KOPT-K1 (cell line): ENCODE measurements around the gene SCAPER.

Experiments used
- H3K27ac ChIP-seq: fragments of 200-600 bp; sonication (generic); 2 replicates; pipeline ENCODE4 v1.5.1; 2016; ENCODE audit warnings: antibody characterized with exemption, mild to moderate bottlenecking, low read depth, low read length; ENCODE audit not compliant: poor library complexity, severe bottlenecking
- H3K36me3 ChIP-seq: fragments of 200-600 bp; sonication (generic); 2 replicates; pipeline ENCODE4 v1.5.1; 2017; ENCODE audit warnings: antibody characterized with exemption, mild to moderate bottlenecking, low read length, moderate library complexity; ENCODE audit not compliant: insufficient read depth
- H3K9me3 ChIP-seq: fragments of 200-600 bp; sonication (generic); 2 replicates; pipeline ENCODE4 v1.5.1; 2017; ENCODE audit warnings: antibody characterized with exemption, low read length, mild to moderate bottlenecking; ENCODE audit not compliant: insufficient read depth, poor library complexity, severe bottlenecking

Gene SCAPER

DNA sequence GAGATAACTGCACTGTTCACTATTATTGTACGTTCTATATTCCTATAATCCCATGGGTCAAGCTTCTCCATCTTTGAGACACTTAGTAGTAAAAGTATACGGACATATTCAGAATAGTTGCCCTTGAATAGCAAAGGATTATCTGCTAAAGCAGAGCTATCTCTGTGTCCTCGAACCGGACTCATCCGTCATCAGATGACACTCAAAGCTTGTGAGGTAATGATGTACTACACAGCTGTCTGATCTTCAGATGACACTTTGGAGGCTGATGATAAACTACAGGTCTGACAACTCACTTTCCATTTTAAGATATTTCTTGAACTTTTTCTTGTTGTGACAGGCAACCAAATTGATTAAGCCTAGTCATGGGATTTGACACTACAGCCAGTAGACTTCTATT, 240.2 kb downstream of the SCAPER start:
- Histone ChIP-seq H3K27ac (no peak overlapping the region), H3K36me3 (no peaks in the 10 kb centered on the region), H3K9me3 (no peaks in the 10 kb centered on the region)

DNA sequence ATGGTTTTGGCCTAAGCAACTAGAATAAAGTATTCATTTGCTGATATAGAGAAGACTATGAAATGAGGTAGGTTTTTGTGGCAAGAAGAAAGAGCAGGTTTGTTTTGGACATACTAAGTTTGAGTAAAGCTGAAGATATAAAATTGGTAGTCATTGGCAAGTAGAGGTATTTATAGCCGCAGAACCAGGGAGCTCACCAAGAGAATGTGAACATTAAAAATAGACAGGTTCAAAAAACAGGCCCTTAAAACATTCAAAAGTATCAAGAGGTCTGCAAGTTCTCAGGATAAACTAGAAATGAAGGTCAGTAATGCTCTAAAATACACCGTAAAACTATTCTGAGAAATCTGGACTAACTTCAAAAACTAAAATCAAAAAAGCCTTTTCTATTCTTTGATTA, 240.7 kb downstream of the SCAPER start:
- no peak overlapping the region for H3K27ac ChIP-seq
- H3K36me3 ChIP-seq: peaks cover 4% of the 10 kb centered on the region
- H3K9me3 ChIP-seq: no peaks in the 10 kb centered on the region

DNA sequence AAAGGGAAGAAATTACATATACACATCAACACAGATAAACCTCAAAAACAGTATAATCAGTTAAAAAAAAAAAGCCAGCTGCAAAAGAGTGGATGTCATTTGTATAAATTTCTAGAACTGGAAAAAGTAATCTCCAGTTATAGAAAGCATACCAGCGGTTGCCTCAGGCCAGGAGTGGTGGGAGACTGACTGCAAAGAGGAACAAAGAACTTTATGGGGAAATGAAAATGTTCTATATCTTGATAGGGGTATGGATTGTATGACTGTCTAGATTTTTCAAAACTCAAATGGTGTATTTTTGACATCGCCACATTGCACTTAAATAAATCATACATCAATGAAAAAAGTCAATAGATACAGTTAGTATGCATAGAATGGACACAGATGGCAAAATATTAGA, 241.6 kb downstream of the SCAPER start:
- peaks cover 10% of the 10 kb centered on the region for H3K36me3 ChIP-seq
- no peak overlapping the region for H3K27ac ChIP-seq
- H3K9me3 ChIP-seq: no peaks in the 10 kb centered on the region

DNA sequence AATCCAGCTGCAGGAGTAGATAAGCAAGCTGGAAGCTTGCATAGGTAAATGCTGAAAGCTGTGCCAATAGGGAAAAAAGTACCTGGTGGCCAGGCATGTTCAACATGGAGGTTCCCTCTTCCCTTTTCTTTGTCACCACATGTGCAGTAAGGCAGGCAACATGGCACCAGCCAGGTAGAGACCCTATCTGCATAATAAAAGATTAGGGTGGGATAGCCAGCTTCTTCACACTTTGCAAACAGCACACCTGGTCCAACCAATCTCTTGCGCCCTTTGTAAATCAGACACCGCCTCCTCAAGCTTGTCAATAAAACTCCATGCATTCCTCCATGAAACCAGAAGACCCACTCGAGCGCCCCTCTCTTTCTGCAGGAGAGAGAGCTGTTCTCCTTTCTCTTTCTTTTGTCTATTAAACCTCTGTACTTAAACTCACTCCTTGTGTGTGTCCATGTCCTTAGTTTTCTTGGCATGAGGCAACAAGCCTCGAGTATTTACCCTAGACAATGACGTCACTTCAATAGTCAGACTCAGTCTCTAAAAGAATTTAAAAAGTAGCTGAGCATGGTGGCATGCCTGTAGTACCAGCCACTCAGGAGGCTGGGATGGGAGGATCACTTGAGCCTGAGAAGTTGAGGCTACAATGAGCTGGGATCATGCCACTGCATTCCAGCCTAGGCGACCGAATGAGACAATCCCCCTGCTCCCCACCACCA, 256.3 kb downstream of the SCAPER start:
- peaks cover 17% of the 10 kb centered on the region for H3K9me3 ChIP-seq
- H3K27ac ChIP-seq: no peak overlapping the region
- H3K36me3 ChIP-seq: peaks cover 14% of the 10 kb centered on the region; the same call in 1 of the 2 replicates

DNA sequence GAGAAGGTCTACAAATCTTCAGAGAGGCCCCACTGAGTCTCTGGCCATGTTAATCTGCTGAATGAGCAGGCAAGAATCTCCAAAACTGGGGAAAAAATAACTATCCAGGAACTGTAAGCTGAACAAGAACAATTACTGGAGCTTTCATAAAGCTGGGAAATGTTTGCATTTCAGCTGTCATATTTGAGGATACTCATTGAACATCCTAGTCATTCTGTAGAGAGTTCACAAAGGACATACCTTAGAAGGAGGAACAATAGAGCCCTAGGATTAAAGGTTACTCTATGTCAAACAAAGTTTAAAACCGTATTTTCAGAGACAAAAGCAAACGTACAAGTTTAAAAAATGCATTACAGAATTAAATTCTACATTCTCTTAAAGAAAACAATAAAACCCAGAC, 257.5 kb downstream of the SCAPER start:
- H3K36me3 ChIP-seq: peaks cover 20% of the 10 kb centered on the region; the same call in 1 of the 2 replicates
- no peak overlapping the region for H3K27ac ChIP-seq
- H3K9me3 ChIP-seq: peaks cover 8% of the 10 kb centered on the region

DNA sequence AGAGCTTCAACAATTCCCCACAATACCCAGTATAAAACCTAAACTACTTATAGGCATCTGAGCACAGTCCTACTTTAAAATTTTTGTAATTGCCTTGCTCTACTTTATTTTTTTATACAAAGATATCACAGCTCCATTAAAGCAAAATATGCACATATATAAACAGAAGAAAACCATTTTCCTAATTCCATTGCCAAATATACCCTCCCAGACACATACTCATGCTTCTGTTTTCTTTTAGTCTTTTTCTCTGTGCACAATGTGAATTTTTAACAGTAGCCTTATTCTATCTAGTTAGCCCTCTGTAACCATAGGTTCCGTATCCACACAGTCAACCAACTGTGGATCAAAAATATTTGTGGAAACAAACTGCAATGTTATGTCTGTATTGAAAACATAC, 260.5 kb downstream of the SCAPER start:
- peaks cover 11% of the 10 kb centered on the region; the same call in 1 of the 2 replicates for H3K36me3 ChIP-seq
- peaks cover 8% of the 10 kb centered on the region for H3K9me3 ChIP-seq
- no peak overlapping the region for H3K27ac ChIP-seq

DNA sequence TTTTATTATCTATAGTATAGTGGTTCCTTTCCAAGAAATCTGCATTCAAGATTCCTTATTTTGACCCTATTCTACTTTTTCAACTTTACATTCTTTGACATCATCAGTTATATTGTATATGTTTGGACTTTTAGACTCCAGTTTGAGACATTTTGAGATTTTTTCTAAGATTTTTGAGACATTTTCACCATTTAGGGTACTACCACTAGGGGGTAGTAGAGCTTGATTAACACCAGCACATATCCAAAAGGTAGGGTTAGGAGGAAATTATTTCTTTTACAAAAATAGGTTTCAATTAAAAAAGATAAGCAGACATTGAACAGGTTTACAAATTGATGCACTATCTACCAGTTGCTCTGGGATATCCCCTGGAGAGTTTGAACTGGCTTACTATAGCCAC, 262.5 kb downstream of the SCAPER start:
- no peaks in the 10 kb centered on the region for H3K9me3 ChIP-seq
- H3K36me3 ChIP-seq: peaks cover 6% of the 10 kb centered on the region; the same call in 1 of the 2 replicates
- no peak overlapping the region for H3K27ac ChIP-seq

DNA sequence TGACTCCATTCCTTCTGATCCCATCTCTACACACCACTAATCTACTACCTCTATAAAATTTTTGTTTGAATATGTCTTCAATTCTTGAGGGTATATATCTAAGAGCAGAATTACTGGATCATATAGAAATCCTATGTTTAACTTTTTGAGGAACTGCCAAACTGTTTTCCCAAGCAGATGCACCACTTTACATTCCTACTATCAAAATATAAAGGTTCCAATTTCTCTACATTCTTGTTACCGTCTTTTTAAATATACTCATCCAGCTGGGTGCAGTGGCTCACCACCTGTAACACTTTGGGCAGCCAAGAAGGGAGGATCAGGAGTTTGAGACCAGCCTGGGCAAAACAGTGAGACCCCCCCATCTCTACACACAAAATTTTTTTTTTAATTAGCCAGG, 268.0 kb downstream of the SCAPER start:
- Histone ChIP-seq H3K9me3 (peaks cover 12% of the 10 kb centered on the region), H3K36me3 (no peaks in the 10 kb centered on the region; the same call in 1 of the 2 replicates), H3K27ac (no peak overlapping the region)

DNA sequence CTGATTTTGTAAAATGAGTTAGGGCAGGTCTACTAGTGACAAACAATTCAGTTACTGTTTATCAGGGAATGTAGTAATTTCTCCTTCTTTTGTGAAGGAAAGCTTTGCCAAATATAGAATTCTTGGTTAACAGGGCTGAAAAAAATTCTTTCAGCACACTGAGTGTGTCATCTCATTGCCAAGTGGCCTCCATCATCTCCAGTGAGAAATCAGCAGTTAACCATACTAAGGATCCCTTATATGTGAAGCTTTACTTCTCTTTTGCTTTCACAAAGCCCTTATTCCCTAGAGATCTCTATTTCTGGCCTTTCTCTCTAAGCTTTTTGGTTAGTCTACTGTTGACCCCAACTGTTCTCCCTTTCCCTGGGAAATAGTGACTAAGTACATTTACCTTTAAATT, 269.1 kb downstream of the SCAPER start:
- Histone ChIP-seq H3K9me3 (peaks cover 12% of the 10 kb centered on the region), H3K27ac (no peak overlapping the region), H3K36me3 (no peaks in the 10 kb centered on the region; the same call in 1 of the 2 replicates)

DNA sequence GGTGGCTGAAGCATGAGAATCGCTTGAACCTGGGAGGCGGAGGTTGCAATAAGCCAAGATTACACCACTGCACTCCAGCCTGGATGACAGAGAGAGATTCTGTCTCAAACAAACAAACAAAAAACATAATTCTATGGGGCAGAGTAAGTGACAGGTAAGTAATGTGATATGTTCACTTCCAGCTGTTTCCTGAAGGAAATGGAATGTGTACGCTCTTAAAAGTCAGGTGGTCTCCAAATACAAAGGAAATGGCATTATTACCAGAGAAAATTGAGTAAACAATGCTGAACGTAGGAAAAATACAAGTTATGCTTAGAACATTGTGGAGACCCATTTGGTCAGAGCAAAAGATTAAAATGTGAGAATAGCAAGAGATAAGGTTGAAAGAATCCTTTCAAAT, 278.5 kb downstream of the SCAPER start:
- no peaks in the 10 kb centered on the region for H3K9me3 ChIP-seq
- no peak overlapping the region for H3K27ac ChIP-seq
- 0 out of 2 replicates have a peak, but pooled peaks cover 5% of the 10 kb centered on the region for H3K36me3 ChIP-seq

DNA sequence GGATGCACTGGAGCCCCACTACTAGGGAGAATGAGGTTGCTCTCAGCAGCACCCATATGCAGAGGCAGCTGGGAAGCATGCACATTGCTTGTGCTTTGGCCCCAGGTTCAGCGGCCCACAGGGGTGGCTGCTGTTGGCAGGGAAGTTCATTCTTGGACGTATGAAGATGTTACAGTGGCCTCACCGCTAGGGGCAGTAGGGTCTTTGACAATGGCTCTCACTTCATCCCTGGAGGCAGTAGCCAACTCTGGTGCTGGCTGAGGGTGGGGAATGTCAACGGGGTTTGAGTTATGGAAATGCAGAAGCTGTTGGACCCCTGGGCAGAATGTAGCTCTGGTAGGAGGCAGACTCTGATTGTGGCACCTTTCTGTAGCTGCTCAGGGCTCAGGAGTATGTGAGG, 279.9 kb downstream of the SCAPER start:
- Histone ChIP-seq H3K27ac (no peak overlapping the region), H3K9me3 (no peaks in the 10 kb centered on the region), H3K36me3 (peaks cover 5% of the 10 kb centered on the region; the same call in 1 of the 2 replicates)

DNA sequence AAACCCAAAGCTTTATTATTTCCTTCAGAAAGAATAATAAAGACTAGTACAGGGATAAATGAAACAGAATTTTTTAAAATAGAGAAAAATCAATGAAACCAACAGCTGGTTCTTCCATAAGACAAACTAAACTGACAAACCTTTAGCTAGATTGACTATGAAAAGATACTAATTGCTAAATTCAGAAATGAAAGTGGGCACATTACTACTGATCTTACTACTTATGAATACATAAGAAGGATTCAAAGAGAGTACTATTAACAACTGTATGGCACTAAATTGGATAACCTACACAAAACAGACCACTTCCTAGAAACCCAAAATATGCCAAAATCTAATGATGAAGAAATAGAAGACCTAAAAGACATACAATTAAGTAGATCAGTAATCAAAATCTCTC, 290.4 kb downstream of the SCAPER start:
- Histone ChIP-seq H3K36me3 (no peaks in the 10 kb centered on the region), H3K27ac (no peak overlapping the region), H3K9me3 (peaks cover 24% of the 10 kb centered on the region)

DNA sequence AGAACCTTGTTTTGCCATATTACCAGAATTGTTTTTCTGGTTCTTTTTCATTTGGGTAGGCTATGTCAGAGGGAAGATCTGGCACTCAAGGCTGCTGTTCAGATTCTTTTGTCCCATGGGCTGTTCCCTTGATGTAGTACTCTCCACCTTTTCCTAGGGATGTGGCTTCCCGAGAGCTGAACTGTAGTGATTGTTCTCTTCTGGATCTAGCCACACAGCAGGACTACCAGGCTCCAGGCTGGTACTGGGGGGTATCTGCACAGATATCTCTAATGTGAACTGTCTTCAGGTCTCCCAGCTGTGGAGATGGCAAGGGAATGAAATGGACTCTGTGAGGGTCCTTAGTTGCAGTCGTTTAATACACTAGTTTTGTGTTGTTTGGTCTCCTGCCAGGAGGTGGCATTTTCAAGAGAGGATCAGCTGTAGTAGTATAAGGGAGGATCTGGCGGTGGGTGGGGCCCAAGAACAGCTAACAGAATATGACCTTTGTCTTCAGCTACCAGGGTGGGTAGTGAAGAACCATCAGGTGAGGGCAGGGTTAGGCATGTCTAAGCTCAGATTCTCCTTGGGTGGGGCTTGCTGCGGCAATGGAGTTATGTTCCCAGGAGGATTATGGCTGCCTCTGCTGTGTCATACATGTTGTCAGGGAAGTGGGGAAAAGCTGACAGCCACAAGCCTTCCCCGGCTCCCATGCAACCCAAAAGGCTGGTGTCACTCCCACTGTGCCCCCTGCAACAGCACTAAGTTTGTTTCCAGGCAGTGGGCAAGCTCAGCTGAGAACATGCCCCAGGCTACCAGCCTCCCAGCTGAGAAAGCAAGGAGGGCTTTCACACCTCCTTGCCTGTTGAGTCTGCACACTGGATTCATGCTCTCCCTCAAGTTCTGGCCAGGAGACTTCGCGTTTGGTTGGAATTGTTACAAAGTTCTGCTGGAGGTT, 316.1 kb downstream of the SCAPER start:
- Histone ChIP-seq H3K36me3 (no peaks in the 10 kb centered on the region; the same call in 1 of the 2 replicates), H3K27ac (no peak overlapping the region), H3K9me3 (no peaks in the 10 kb centered on the region)

DNA sequence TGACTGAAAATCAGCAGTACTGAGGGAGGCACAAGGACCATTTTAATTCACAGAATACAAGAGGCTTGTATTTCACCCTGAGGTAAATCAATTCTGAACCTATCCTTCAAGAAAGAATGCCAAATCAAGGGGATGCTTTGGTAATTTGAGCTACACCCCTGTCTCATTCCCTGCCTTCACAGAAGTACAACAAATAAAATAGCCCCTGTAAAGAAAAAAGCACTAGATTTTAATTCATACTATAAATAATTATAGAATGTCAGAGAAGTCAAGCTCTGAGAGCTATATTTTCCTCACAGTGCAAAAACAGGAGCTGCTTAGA, 319.6 kb downstream of the SCAPER start:
- H3K27ac ChIP-seq: no peak overlapping the region
- H3K36me3 ChIP-seq: no peaks in the 10 kb centered on the region; the same call in 1 of the 2 replicates
- H3K9me3 ChIP-seq: peaks cover 20% of the 10 kb centered on the region

DNA sequence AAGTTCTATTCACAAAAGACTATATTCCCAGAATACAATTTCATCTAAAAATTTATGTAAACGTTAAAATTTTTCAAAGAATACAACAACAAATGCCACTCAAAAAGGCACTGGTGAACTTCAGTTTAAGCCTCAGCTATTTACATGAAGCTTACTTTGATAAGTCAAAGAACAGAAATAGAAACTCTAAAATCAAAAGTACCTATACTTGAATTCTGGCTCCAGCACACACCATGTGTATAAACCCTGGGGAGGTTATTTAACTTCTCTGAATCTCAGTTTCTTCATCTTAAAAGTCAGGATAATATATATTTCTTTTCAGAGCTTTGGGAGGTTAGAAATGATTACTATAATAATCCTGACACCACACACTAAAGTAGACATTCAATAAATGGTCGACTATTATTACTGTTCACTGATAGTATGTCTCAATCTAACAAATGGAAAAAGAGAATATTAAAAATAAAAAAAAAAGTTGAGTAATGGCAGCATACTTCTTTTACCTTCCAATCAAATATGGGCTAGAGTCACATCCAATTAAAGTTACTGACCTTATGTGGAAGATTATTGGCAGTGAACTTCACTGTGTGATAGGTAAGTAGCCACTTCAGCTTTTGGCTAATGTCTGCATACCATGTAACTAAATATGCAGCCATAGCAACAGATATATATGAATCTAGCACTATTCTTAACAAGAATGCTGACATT, 320.1 kb downstream of the SCAPER start:
- Histone ChIP-seq H3K27ac (no peak overlapping the region), H3K36me3 (no peaks in the 10 kb centered on the region; the same call in 1 of the 2 replicates), H3K9me3 (peaks cover 20% of the 10 kb centered on the region)
